ENCODE data around the gene C10orf62. TPM values are rescaled to one million over a fixed set of nuclear protein-coding genes. Genes with fewer than 3 reads are reported as not detected.

Gene C10orf62
- total and polyA plus RNA-seq, 8 donors = 0.14 to 0.15 TPM; not detected in 6

- peaks cover 0 to 42% of the 10 kb centered on the region in 2 donors for H3K36me3 ChIP-seq
- no peak overlapping the region for H3K27ac ChIP-seq
- H3K4me1 ChIP-seq = peaks cover 6 to 17% of the 10 kb centered on the region in 2 donors
- TF ChIP-seq CTCF (IDR thresholded peaks at IDR 0.05) = no peak
- H3K27me3 ChIP-seq = no peaks in the 10 kb centered on the region
- no peaks in the 10 kb centered on the region for H3K9me3 ChIP-seq
- DNase-seq = peak in 1 of 4 donors; percentile 24
- intact Hi-C loops (cut with DNase I) = no loop called here
- no peak for ATAC-seq
- H3K4me3 ChIP-seq = no peak overlapping the region
These were observed 19.3 kb upstream of the C10orf62 start for GRCh38 chr10:97570146-97570788.

- no peak for ATAC-seq
- TF ChIP-seq CTCF (IDR thresholded peaks at IDR 0.05) = no peak
- Histone ChIP-seq H3K9me3 (no peaks in the 10 kb centered on the region), H3K27ac (no peak overlapping the region), H3K4me3 (no peak overlapping the region), H3K27me3 (no peaks in the 10 kb centered on the region), H3K36me3 (peaks cover 0 to 42% of the 10 kb centered on the region in 2 donors), H3K4me1 (peaks cover 6 to 17% of the 10 kb centered on the region in 2 donors)
- intact Hi-C loops (cut with DNase I) = no loop called here
- DNase-seq = peak in 1 of 4 donors; percentile 29
These were observed 18.6 kb upstream of the C10orf62 start for GRCh38 chr10:97570789-97571471.

GRCh38 chr10:97571622-97572021 lies 17.9 kb upstream of the C10orf62 start:
- peak; percentile 64 for ATAC-seq
- TF ChIP-seq CTCF (IDR thresholded peaks at IDR 0.05) = no peak

GRCh38 chr10:97572214-97572989 lies 17.1 kb upstream of the C10orf62 start, which contains the start of gene ANKRD2:
TSS of gene ANKRD2 (plus strand) at chr10:97572779. CDS start at chr10:97572789, 10 bp downstream.
- peak; percentile 73 to 84 for TF ChIP-seq CTCF (IDR thresholded peaks at IDR 0.05)
- Histone ChIP-seq H3K36me3 (peaks cover 0 to 42% of the 10 kb centered on the region in 2 donors), H3K27ac (peak within 1 kb of the TSS; percentile 57 to 62), H3K4me3 (no peak within 1 kb of the TSS), H3K9me3 (no peaks in the 10 kb centered on the region), H3K27me3 (no peaks in the 10 kb centered on the region), H3K4me1 (peaks cover 6 to 17% of the 10 kb centered on the region in 2 donors)
- intact Hi-C loops (cut with DNase I) = no loop called here
- DNase-seq = peak; percentile 34 to 85 (median 74)
- peak; percentile 79 for ATAC-seq

More at GRCh38 chr10:97571622-97572021, 17.9 kb upstream of the C10orf62 start:
- DNase-seq = peak in 1 of 4 donors; percentile 38
- H3K9me3 ChIP-seq = no peaks in the 10 kb centered on the region
- no peak overlapping the region for H3K4me3 ChIP-seq
- intact Hi-C loops (cut with DNase I) = no loop called here
- H3K36me3 ChIP-seq = peaks cover 0 to 42% of the 10 kb centered on the region in 2 donors
- H3K27ac ChIP-seq = peak overlapping the region; percentile 57 to 62
- peaks cover 6 to 17% of the 10 kb centered on the region in 2 donors for H3K4me1 ChIP-seq
- H3K27me3 ChIP-seq = no peaks in the 10 kb centered on the region

Data from left lung (tissue), 10 donors.